RWPE1 (cell line): Measurements from ENCODE around the gene MRPS6.

Experiments
- CTCF ChIA-PET: fragments of 350-600 bp; sonication (Branson Sonifier 250); formaldehyde crosslinking; extraction: SDS; loops from one replicate; lab custom pipeline; 2021; lab: Yijun Ruan, JAX
- POLR2A ChIA-PET: fragments of 400-600 bp; formaldehyde crosslinking; extraction: SDS; loops from one replicate; lab custom pipeline; 2020; ENCODE audit warnings: antibody characterized with exemption; ENCODE audit not compliant: low non-redundant PET; lab: Yijun Ruan, JAX
- DNase-seq: peaks from one replicate; pipeline ENCODE4 v3.0.0; 2012; ENCODE audit warnings: low spot score
- H3K27ac ChIP-seq: fragments of 450-650 bp; 2 replicates; pipeline ENCODE4 v1.5.1; 2017
- TF ChIP-seq, protein P1 (sequence below): fragments of 450-650 bp; conservative IDR thresholded peaks from 2 replicates; pipeline ENCODE4 v1.5.1; 2017; ENCODE audit warnings: low read depth, mild to moderate bottlenecking

Gene MRPS6

DNA sequence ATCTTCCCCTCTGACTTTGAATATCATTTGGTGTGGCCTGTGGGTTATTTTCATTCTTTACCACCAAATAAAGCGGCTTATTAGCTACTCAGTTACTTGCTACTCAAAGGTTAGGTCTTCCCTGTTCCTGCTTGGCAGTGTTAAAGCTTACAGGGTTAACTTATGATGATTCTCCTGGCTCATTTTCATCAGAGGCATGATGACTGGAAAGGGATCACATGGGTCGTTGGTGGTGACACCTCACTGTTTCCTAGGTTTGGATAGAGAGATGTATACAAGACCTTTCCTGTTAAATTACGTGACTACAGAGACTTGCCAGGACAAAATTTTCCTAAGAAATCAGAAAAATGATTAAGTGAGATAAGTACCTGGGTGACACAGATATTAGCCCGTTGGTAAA, 27.4 kb downstream of the MRPS6 start:
- ChIA-PET POLR2A (no interaction called here), CTCF (no interaction called here)
- no peak overlapping the region for H3K27ac ChIP-seq
- TF ChIP-seq, protein P1, sequence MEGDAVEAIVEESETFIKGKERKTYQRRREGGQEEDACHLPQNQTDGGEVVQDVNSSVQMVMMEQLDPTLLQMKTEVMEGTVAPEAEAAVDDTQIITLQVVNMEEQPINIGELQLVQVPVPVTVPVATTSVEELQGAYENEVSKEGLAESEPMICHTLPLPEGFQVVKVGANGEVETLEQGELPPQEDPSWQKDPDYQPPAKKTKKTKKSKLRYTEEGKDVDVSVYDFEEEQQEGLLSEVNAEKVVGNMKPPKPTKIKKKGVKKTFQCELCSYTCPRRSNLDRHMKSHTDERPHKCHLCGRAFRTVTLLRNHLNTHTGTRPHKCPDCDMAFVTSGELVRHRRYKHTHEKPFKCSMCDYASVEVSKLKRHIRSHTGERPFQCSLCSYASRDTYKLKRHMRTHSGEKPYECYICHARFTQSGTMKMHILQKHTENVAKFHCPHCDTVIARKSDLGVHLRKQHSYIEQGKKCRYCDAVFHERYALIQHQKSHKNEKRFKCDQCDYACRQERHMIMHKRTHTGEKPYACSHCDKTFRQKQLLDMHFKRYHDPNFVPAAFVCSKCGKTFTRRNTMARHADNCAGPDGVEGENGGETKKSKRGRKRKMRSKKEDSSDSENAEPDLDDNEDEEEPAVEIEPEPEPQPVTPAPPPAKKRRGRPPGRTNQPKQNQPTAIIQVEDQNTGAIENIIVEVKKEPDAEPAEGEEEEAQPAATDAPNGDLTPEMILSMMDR = no peak
- DNase-seq = no peak

GRCh38 chr21:34105947-34106541, 32.7 kb downstream of the MRPS6 start:
- TF ChIP-seq, protein P1 = no peak
- CTCF ChIA-PET = no interaction called here
- POLR2A ChIA-PET = no interaction called here
- H3K27ac ChIP-seq = no peak overlapping the region
- DNase-seq = no peak

- POLR2A ChIA-PET = no interaction called here
- H3K27ac ChIP-seq = no peak overlapping the region
- CTCF ChIA-PET = no interaction called here
- TF ChIP-seq, protein P1 = no peak
- no peak for DNase-seq
These were observed 34.2 kb downstream of the MRPS6 start for GRCh38 chr21:34107606-34108005.

- DNase-seq = no peak
- TF ChIP-seq, protein P1 = no peak
- H3K27ac ChIP-seq = no peak overlapping the region
- ChIA-PET POLR2A (no interaction called here), CTCF (interaction anchor here (0.7 to 1.1 kb wide), 2 partner anchors 185 to 365 kb away, joined by 3 read pairs; no protein-coding TSS in a partner anchor)
These were observed 35.7 kb downstream of the MRPS6 start for GRCh38 chr21:34109075-34109474.

GRCh38 chr21:34110594-34111202, 37.3 kb downstream of the MRPS6 start:
- TF ChIP-seq, protein P1 = no peak
- ChIA-PET CTCF (interaction anchor here (0.5 to 1.3 kb wide), 3 partner anchors 16 to 187 kb away, joined by 3 to 5 read pairs (median 4); no protein-coding TSS in a partner anchor), POLR2A (no interaction called here)
- DNase-seq = no peak
- no peak overlapping the region for H3K27ac ChIP-seq

- POLR2A ChIA-PET = no interaction called here
- TF ChIP-seq, protein P1 = no peak
- DNase-seq = no peak
- no peak overlapping the region for H3K27ac ChIP-seq
- CTCF ChIA-PET = no interaction called here
These were observed 39.1 kb downstream of the MRPS6 start for GRCh38 chr21:34112316-34113033.
